HepG2 (cell line): ENCODE data around the gene MRFAP1L1. TPM values are rescaled to one million over a fixed set of nuclear protein-coding genes. Genes with fewer than 3 reads are reported as not detected.

Experiments used
- BORCS8-MEF2B ChIP-seq: sonication (generic); formaldehyde crosslinking; IDR thresholded peaks from 2 replicates; pipeline ENCODE4 v1.8.0; 2022; ENCODE audit warnings: mild to moderate bottlenecking, missing genetic modification reagents
- EP300 ChIP-seq, 3 experiments: sonication (generic) in 1 of 3; formaldehyde crosslinking in 1 of 3; IDR thresholded peaks; 2 replicates each; pipeline versions ENCODE4 v1.5.1 to v1.6.1; 2011 to 2020; ENCODE audit warnings: low read depth in 2 of 3, low read length in 2 of 3, borderline replicate concordance in 1 of 3, improper control_type of control experiment in 1 of 3, mild to moderate bottlenecking in 1 of 3, missing genetic modification reagents in 1 of 3, moderate library complexity in 1 of 3
- FOXA3 ChIP-seq: IDR thresholded peaks from 2 replicates; pipeline ENCODE4 v1.6.1; 2016; ENCODE audit warnings: missing genetic modification reagents, missing compliant biosample characterization
- KLF11 ChIP-seq: IDR thresholded peaks from 2 replicates; pipeline ENCODE4 v1.6.1; 2016; ENCODE audit warnings: missing compliant biosample characterization
- KLF6 ChIP-seq: IDR thresholded peaks from 2 replicates; pipeline ENCODE4 v1.8.0; 2016; ENCODE audit warnings: missing biosample characterization, missing genetic modification reagents
- PPARG ChIP-seq: conservative IDR thresholded peaks from 2 replicates; pipeline ENCODE4 v1.6.1; 2016; ENCODE audit warnings: missing biosample characterization, missing genetic modification reagents
- TARDBP ChIP-seq: sonication (generic); formaldehyde crosslinking; IDR thresholded peaks from 2 replicates; pipeline ENCODE4 v1.8.0; 2022; ENCODE audit warnings: mild to moderate bottlenecking, missing genetic modification reagents
- ZNF160 ChIP-seq: sonication (generic); formaldehyde crosslinking; IDR thresholded peaks from 2 replicates; pipeline ENCODE4 v1.8.0; 2022; ENCODE audit warnings: mild to moderate bottlenecking, inconsistent platforms, missing genetic modification reagents
- ZNF317 ChIP-seq: sonication (generic); formaldehyde crosslinking; IDR thresholded peaks from 2 replicates; pipeline ENCODE4 v1.5.0; 2020; ENCODE audit warnings: mild to moderate bottlenecking, missing genetic modification reagents
- ZNF629 ChIP-seq: sonication (generic); formaldehyde crosslinking; conservative IDR thresholded peaks from 2 replicates; pipeline ENCODE4 v1.5.0; 2020; ENCODE audit warnings: missing genetic modification reagents
- ZNF644 ChIP-seq: IDR thresholded peaks from 2 replicates; pipeline ENCODE4 v1.6.1; 2016; ENCODE audit warnings: low read depth
- ZSCAN22 ChIP-seq: sonication (generic); formaldehyde crosslinking; IDR thresholded peaks from 2 replicates; pipeline ENCODE4 v1.4.0; 2020; ENCODE audit warnings: mild to moderate bottlenecking, missing genetic modification reagents
- polyA plus RNA-seq, 8 experiments: library from polyadenylated mRNA; depleted of rRNA in 3 of 8; stranded (reverse) in 7 of 8; unstranded in 1 of 8; fragments of >200 nt; fragmentation: Illumina TruSeq in 4 of 8; extraction: Trizol in 4 of 8; gene quantifications; 2 replicates each; pipeline versions ENCODE4 v1.2.1 to v1.2.3, GENCODE V29; 2011 to 2016; ENCODE audit warnings: low read depth in 4 of 8, missing spikeins in 1 of 8, mixed read lengths in 1 of 8; ENCODE audit not compliant: insufficient read depth in 1 of 8
- total RNA-seq, 5 experiments: library from RNA; depleted of rRNA; stranded (reverse); fragments of >200 nt; fragmentation: Illumina TruSeq; extraction: Trizol; gene quantifications; 2 replicates each; pipeline ENCODE4 v1.2.3, GENCODE V29; 2016; ENCODE audit warnings: low read depth in 1 of 5
- TF ChIP-seq, protein P1 (sequence below): sonication (generic); formaldehyde crosslinking; IDR thresholded peaks from 2 replicates; pipeline ENCODE4 v1.4.0; 2020; ENCODE audit warnings: missing genetic modification reagents
- TF ChIP-seq, protein P2 (sequence below), 2 experiments: sonication (generic) in 1 of 2; formaldehyde crosslinking in 1 of 2; IDR thresholded peaks; 2 replicates each; pipeline versions ENCODE4 v1.5.1 to v1.6.1; 2011 to 2020; ENCODE audit warnings: borderline replicate concordance in 1 of 2, low read depth in 1 of 2, low read length in 1 of 2, mild to moderate bottlenecking in 1 of 2, missing genetic modification reagents in 1 of 2, moderate library complexity in 1 of 2
- TF ChIP-seq, protein P3 (sequence below): sonication (generic); formaldehyde crosslinking; IDR thresholded peaks from 2 replicates; pipeline ENCODE4 v1.5.1; 2020; ENCODE audit warnings: missing genetic modification reagents, mild to moderate bottlenecking, borderline replicate concordance
- TF ChIP-seq, protein P4 (sequence below): sonication (generic); formaldehyde crosslinking; IDR thresholded peaks from 2 replicates; pipeline ENCODE4 v1.5.1; 2020; ENCODE audit warnings: mild to moderate bottlenecking, missing genetic modification reagents, borderline replicate concordance
- TF ChIP-seq, protein P5 (sequence below): sonication (generic); formaldehyde crosslinking; IDR thresholded peaks from 2 replicates; pipeline ENCODE4 v1.9.0; 2021; ENCODE audit warnings: missing genetic modification reagents, mild to moderate bottlenecking, borderline replicate concordance
- TF ChIP-seq, protein P6 (sequence below): sonication (generic); formaldehyde crosslinking; IDR thresholded peaks from 2 replicates; pipeline ENCODE4 v1.4.0; 2020; ENCODE audit warnings: mild to moderate bottlenecking, low read depth, missing genetic modification reagents

MRFAP1L1 gene
- total and polyA plus RNA-seq, 2 of the 13 experiments (the other 11 are each of a cell fraction or from before 2014, with no cell fraction given): 44.8 to 76.6 TPM

DNA sequence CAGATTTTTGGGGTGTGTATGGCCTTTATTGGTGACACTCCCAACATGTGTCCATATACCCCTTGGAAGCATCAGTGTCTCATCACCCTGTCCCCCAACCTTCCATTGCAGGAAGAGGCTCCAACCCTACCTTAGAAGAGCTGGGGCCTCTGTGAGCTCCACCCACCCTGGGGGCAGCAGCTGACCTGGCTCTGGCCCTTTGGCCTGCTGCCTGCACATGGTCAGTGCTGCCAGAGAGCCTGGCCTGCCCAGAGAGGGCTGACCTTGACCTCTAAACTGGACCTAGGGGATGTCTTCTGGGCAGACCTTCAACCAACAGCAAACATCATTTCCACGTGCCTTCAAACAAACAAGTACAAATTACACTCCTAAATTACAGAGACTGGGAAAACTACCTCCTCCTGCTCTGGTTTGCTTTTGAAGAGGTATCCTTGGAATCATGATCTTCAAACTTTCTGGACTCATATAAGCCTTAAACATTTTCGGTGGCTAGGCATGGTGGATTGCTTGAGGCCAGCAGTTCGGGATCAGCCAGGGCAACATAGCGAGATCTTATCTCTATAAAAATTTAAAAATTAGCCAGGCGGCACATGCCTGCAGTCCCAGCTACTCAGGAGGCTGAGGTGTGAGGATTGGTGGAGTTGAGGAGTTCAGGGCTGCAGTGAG is 45.6 kb upstream of the MRFAP1L1 start (continued):
- TF ChIP-seq, protein P1, sequence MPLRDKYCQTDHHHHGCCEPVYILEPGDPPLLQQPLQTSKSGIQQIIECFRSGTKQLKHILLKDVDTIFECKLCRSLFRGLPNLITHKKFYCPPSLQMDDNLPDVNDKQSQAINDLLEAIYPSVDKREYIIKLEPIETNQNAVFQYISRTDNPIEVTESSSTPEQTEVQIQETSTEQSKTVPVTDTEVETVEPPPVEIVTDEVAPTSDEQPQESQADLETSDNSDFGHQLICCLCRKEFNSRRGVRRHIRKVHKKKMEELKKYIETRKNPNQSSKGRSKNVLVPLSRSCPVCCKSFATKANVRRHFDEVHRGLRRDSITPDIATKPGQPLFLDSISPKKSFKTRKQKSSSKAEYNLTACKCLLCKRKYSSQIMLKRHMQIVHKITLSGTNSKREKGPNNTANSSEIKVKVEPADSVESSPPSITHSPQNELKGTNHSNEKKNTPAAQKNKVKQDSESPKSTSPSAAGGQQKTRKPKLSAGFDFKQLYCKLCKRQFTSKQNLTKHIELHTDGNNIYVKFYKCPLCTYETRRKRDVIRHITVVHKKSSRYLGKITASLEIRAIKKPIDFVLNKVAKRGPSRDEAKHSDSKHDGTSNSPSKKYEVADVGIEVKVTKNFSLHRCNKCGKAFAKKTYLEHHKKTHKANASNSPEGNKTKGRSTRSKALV (CRISPR knock-in tag): peak; percentile 58; the same call in 1 of the 2 replicates
- TF ChIP-seq ZNF629 (CRISPR knock-in tag) (no peak; the same call in 1 of the 2 replicates), PPARG (CRISPR knock-in tag) (peak; percentile 95), EP300 (IDR thresholded peaks at IDR 0.05; ENCODE audit: low read depth in 2 of 2, low read length in 2 of 2) (peak in 1 of 2 experiments; percentile 89; a peak in 2 of 4 replicates), EP300 (CRISPR knock-in tag; IDR thresholded peaks at IDR 0.05; ENCODE audit: borderline replicate concordance) (peak; percentile 84), FOXA3 (CRISPR knock-in tag) (peak; percentile 91), TARDBP (peak; percentile 97), BORCS8-MEF2B (CRISPR knock-in tag) (peak; percentile 68), ZNF317 (CRISPR knock-in tag) (peak; percentile 73; the same call in 1 of the 2 replicates), KLF11 (CRISPR knock-in tag) (peak; percentile 89; the same call in 1 of the 2 replicates), ZSCAN22 (CRISPR knock-in tag) (no peak), ZNF160 (CRISPR knock-in tag) (peak; percentile 77; the same call in 1 of the 2 replicates), ZNF644 (CRISPR knock-in tag) (peak; percentile 80), KLF6 (CRISPR knock-in tag) (peak; percentile 93)
- TF ChIP-seq, protein P2, sequence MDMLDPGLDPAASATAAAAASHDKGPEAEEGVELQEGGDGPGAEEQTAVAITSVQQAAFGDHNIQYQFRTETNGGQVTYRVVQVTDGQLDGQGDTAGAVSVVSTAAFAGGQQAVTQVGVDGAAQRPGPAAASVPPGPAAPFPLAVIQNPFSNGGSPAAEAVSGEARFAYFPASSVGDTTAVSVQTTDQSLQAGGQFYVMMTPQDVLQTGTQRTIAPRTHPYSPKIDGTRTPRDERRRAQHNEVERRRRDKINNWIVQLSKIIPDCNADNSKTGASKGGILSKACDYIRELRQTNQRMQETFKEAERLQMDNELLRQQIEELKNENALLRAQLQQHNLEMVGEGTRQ (IDR thresholded peaks at IDR 0.05; ENCODE audit: low read depth, low read length): no peak
- TF ChIP-seq, protein P2 (CRISPR knock-in tag; IDR thresholded peaks at IDR 0.05; ENCODE audit: borderline replicate concordance): peak; percentile 74; the same call in 1 of the 2 replicates
- TF ChIP-seq, protein P3, sequence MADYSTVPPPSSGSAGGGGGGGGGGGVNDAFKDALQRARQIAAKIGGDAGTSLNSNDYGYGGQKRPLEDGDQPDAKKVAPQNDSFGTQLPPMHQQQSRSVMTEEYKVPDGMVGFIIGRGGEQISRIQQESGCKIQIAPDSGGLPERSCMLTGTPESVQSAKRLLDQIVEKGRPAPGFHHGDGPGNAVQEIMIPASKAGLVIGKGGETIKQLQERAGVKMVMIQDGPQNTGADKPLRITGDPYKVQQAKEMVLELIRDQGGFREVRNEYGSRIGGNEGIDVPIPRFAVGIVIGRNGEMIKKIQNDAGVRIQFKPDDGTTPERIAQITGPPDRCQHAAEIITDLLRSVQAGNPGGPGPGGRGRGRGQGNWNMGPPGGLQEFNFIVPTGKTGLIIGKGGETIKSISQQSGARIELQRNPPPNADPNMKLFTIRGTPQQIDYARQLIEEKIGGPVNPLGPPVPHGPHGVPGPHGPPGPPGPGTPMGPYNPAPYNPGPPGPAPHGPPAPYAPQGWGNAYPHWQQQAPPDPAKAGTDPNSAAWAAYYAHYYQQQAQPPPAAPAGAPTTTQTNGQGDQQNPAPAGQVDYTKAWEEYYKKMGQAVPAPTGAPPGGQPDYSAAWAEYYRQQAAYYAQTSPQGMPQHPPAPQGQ: no peak
- TF ChIP-seq, protein P4, sequence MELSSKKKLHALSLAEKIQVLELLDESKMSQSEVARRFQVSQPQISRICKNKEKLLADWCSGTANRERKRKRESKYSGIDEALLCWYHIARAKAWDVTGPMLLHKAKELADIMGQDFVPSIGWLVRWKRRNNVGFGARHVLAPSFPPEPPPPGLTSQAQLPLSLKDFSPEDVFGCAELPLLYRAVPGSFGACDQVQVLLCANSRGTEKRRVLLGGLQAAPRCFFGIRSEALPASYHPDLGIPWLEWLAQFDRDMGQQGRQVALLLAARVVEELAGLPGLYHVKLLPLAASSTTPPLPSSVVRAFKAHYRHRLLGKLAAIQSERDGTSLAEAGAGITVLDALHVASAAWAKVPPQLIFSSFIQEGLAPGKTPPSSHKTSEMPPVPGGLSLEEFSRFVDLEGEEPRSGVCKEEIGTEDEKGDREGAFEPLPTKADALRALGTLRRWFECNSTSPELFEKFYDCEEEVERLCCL (CRISPR knock-in tag): peak; percentile 54; the same call in 1 of the 2 replicates
- TF ChIP-seq, protein P5, sequence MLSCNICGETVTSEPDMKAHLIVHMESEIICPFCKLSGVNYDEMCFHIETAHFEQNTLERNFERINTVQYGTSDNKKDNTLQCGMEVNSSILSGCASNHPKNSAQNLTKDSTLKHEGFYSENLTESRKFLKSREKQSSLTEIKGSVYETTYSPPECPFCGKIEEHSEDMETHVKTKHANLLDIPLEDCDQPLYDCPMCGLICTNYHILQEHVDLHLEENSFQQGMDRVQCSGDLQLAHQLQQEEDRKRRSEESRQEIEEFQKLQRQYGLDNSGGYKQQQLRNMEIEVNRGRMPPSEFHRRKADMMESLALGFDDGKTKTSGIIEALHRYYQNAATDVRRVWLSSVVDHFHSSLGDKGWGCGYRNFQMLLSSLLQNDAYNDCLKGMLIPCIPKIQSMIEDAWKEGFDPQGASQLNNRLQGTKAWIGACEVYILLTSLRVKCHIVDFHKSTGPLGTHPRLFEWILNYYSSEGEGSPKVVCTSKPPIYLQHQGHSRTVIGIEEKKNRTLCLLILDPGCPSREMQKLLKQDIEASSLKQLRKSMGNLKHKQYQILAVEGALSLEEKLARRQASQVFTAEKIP (CRISPR knock-in tag): no peak
- TF ChIP-seq, protein P6, sequence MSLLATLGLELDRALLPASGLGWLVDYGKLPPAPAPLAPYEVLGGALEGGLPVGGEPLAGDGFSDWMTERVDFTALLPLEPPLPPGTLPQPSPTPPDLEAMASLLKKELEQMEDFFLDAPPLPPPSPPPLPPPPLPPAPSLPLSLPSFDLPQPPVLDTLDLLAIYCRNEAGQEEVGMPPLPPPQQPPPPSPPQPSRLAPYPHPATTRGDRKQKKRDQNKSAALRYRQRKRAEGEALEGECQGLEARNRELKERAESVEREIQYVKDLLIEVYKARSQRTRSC (CRISPR knock-in tag): no peak
